Testis (tissue), 3 donors: Measurements from ENCODE around the gene TSKU. TPM values are rescaled to one million over a fixed set of nuclear protein-coding genes. Genes with fewer than 3 reads are reported as not detected.
A peak's percentile ranks its signal among the peaks of the same experiment; 100 is the strongest.

Source experiments
- DNase-seq: peaks from one replicate; pipeline ENCODE4 v3.0.0-alpha.2; 2019
- H3K27ac ChIP-seq, 2 donors: fragments of 200-600 bp; sonication (generic); one replicate each; pipeline ENCODE4 v1.5.1; 2019
- H3K27me3 ChIP-seq: fragments of 200-600 bp; sonication (generic); one replicate; pipeline ENCODE4 v1.5.1; 2019
- H3K36me3 ChIP-seq: fragments of 200-600 bp; sonication (generic); one replicate; pipeline ENCODE4 v1.5.1; 2017; ENCODE audit warnings: low read depth; ENCODE audit errors: missing control alignments
- H3K4me1 ChIP-seq: fragments of 200-600 bp; sonication (generic); one replicate; pipeline ENCODE4 v1.5.1; 2019
- H3K4me3 ChIP-seq, 2 donors: fragments of 200-600 bp; sonication (generic); one replicate each; pipeline ENCODE4 v1.5.1; 2017 to 2019
- H3K9me3 ChIP-seq: fragments of 200-600 bp; sonication (generic); one replicate; pipeline ENCODE4 v1.5.1; 2017
- POLR2A ChIP-seq: fragments of 450-650 bp; IDR thresholded peaks from one replicate; pipeline ENCODE4 v1.6.1; 2017; ENCODE audit warnings: antibody characterized with exemption, mild to moderate bottlenecking, moderate library complexity
- WGBS, 2 donors: methylation state at CpG; one replicate each; pipeline ENCODE4 v1.1.5; 2018; 5-methylcytosine and 5-hydroxymethylcytosine counted together
- intact Hi-C: fragments of 100-400 bp; cut with DNase I; formaldehyde crosslinking; loops from one replicate; pipeline ENCODE4 v1.15.1; 2023; ENCODE audit warnings: low total_unique reads
- polyA plus RNA-seq: library from polyadenylated mRNA; stranded (reverse); fragments of 350-450 nt; fragmentation: Illumina TruSeq; extraction: RNeasy Lipid Tissue Mini Kit (QIAGEN cat#74804); gene quantifications from one replicate; pipeline ENCODE4 v1.2.3, GENCODE V29; 2014; ENCODE audit warnings: low read depth, low replicate concordance; ENCODE audit not compliant: insufficient read depth
- total RNA-seq, 2 donors: library from RNA; depleted of rRNA; stranded (reverse); fragments of >200 nt; gene quantifications; one replicate each; pipeline ENCODE4 v1.2.3, GENCODE V29; 2016
- TF ChIP-seq, protein P1 (sequence below), 3 experiments: fragments of 450-650 bp in 2 of 3; fragments of 200-600 bp in 1 of 3; sonication (generic) in 1 of 3; IDR thresholded peaks; one replicate each; pipeline ENCODE4 v1.5.1; 2016 to 2019; ENCODE audit warnings: antibody characterized with exemption in 3 of 3, mild to moderate bottlenecking in 2 of 3, moderate library complexity in 1 of 3

Gene TSKU
- total and polyA plus RNA-seq, 3 donors from 2014 or later, result 17.1 to 30.2 (median 25.9) TPM

DNA sequence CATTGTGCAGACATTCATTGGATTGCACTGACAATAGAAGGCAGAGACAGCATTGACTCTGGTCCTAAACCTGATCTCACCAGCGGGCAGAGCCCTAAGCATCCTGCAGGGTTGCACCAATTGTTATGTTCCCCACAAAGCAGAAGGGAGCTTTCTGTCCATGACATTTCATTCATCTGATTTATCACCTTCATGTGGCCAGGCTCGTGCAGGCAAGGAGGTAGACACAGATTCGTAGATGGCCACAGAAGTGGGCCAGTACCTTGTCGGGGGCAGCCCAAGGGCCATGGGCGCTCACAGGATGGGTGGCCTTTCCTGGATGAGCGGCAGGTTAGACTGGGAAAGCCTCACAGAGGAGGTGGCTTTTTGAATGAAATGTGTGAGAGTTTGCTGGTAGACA lies 2.9 kb downstream of the TSKU start:
- no peak for TF ChIP-seq POLR2A
- TF ChIP-seq, protein P1, sequence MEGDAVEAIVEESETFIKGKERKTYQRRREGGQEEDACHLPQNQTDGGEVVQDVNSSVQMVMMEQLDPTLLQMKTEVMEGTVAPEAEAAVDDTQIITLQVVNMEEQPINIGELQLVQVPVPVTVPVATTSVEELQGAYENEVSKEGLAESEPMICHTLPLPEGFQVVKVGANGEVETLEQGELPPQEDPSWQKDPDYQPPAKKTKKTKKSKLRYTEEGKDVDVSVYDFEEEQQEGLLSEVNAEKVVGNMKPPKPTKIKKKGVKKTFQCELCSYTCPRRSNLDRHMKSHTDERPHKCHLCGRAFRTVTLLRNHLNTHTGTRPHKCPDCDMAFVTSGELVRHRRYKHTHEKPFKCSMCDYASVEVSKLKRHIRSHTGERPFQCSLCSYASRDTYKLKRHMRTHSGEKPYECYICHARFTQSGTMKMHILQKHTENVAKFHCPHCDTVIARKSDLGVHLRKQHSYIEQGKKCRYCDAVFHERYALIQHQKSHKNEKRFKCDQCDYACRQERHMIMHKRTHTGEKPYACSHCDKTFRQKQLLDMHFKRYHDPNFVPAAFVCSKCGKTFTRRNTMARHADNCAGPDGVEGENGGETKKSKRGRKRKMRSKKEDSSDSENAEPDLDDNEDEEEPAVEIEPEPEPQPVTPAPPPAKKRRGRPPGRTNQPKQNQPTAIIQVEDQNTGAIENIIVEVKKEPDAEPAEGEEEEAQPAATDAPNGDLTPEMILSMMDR (IDR thresholded peaks at IDR 0.05), result no peak
- WGBS, 2 donors, result 77 to 78% methylated on average over 6 of the region's 6 CpGs
- DNase-seq, result no peak
- Histone ChIP-seq H3K27me3 (no peaks in the 10 kb centered on the region), H3K4me3 (no peak overlapping the region), H3K36me3 (no peaks in the 10 kb centered on the region), H3K27ac (peak overlapping the region; percentile 19 to 93), H3K9me3 (no peaks in the 10 kb centered on the region), H3K4me1 (peaks cover 28% of the 10 kb centered on the region)
- intact Hi-C loops, result no loop called here

- TF ChIP-seq POLR2A, result no peak
- TF ChIP-seq, protein P1 (IDR thresholded peaks at IDR 0.05), result no peak
- Histone ChIP-seq H3K9me3 (no peaks in the 10 kb centered on the region), H3K4me1 (peaks cover 28% of the 10 kb centered on the region), H3K27ac (peak overlapping the region; percentile 19 to 93), H3K27me3 (no peaks in the 10 kb centered on the region), H3K36me3 (no peaks in the 10 kb centered on the region), H3K4me3 (no peak overlapping the region)
- intact Hi-C loops, result no loop called here
- WGBS, 2 donors, result 50 to 61% methylated on average over 4 of the region's 4 CpGs
- DNase-seq, result no peak
These were observed 3.4 kb downstream of the TSKU start for GRCh38 chr11:76786441-76787014.

DNA sequence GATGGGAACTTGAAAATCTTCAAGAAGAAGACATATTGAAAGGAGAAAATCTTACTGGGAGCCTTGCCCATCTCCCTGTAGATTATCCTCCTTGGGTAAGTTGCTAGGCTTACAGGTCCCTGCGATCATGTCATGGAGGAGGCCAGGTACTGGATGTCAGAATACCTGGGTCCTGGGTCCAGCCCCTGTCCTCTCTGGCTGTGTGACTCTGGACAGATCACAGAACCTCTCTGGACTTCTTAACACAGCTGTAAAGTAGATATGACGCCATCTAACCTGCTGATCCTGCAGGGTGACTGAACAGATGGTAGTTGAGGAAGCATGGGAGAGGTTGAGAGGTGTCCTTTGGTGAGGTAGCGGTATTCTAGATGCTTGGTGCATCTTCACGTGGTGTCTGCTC lies 4.1 kb downstream of the TSKU start:
- no peaks in the 10 kb centered on the region for H3K27me3 ChIP-seq
- TF ChIP-seq POLR2A, result no peak
- TF ChIP-seq, protein P1 (IDR thresholded peaks at IDR 0.05), result no peak
- intact Hi-C loops, result no loop called here
- 83 to 86% methylated on average over 4 of the region's 4 CpGs for WGBS, 2 donors
- H3K4me3 ChIP-seq, result no peak overlapping the region
- no peak for DNase-seq
- H3K4me1 ChIP-seq, result peaks cover 28% of the 10 kb centered on the region
- no peaks in the 10 kb centered on the region for H3K36me3 ChIP-seq
- no peaks in the 10 kb centered on the region for H3K9me3 ChIP-seq
- H3K27ac ChIP-seq, result peak overlapping the region in 1 of 2 donors; percentile 93

GRCh38 chr11:76787911-76788596 lies 4.9 kb downstream of the TSKU start:
- peaks cover 36% of the 10 kb centered on the region for H3K4me1 ChIP-seq
- H3K27ac ChIP-seq, result peak overlapping the region; percentile 61 to 93
- intact Hi-C loops, result no loop called here
- H3K4me3 ChIP-seq, result no peak overlapping the region
- H3K36me3 ChIP-seq, result no peaks in the 10 kb centered on the region
- peak; percentile 65 for DNase-seq
- TF ChIP-seq POLR2A, result no peak
- TF ChIP-seq, protein P1 (IDR thresholded peaks at IDR 0.05), result no peak
- no peaks in the 10 kb centered on the region for H3K27me3 ChIP-seq
- no peaks in the 10 kb centered on the region for H3K9me3 ChIP-seq
- whole genome bisulfite sequencing, 2 donors, result 34 to 55% methylated on average over 12 of the region's 12 CpGs
